H9 (cell line): ENCODE measurements around the gene BMP7. TPM values are rescaled to one million over a fixed set of nuclear protein-coding genes. Genes with fewer than 3 reads are reported as not detected.

ENCODE experiments used
- DNase-seq: peaks from one replicate; pipeline ENCODE4 v3.0.0-alpha.2; 2017
- H2AFZ ChIP-seq: one replicate; pipeline ENCODE4 v1.6.1; 2013; ENCODE audit warnings: mild to moderate bottlenecking, low read length, control low read depth, moderate library complexity
- H2AK5ac ChIP-seq: 2 replicates; pipeline ENCODE4 v1.6.1; 2013; ENCODE audit warnings: low read length, control low read depth, mixed read lengths; ENCODE audit not compliant: insufficient read length
- H2BK120ac ChIP-seq: one replicate; pipeline ENCODE4 v1.6.1; 2013; ENCODE audit warnings: low read depth, mild to moderate bottlenecking, low read length, control low read depth, inconsistent platforms; ENCODE audit not compliant: poor library complexity, severe bottlenecking
- H2BK12ac ChIP-seq: 2 replicates; pipeline ENCODE4 v1.6.1; 2013; ENCODE audit warnings: low read length, control low read depth, mixed read lengths, low read depth; ENCODE audit not compliant: insufficient read length
- H2BK15ac ChIP-seq: 2 replicates; pipeline ENCODE4 v1.6.1; 2013; ENCODE audit warnings: low read depth, low read length, control low read depth
- H2BK20ac ChIP-seq: one replicate; pipeline ENCODE4 v1.6.1; 2013; ENCODE audit warnings: low read depth, mild to moderate bottlenecking, low read length, control low read depth, inconsistent platforms; ENCODE audit not compliant: poor library complexity, severe bottlenecking
- H2BK5ac ChIP-seq: 2 replicates; pipeline ENCODE4 v1.6.1; 2013; ENCODE audit warnings: low read length, control low read depth, mixed read lengths; ENCODE audit not compliant: insufficient read length
- H3K14ac ChIP-seq: 2 replicates; pipeline ENCODE4 v1.6.1; 2013; ENCODE audit warnings: low read length, control low read depth; ENCODE audit not compliant: insufficient read depth
- H3K18ac ChIP-seq: 2 replicates; pipeline ENCODE4 v1.6.1; 2013; ENCODE audit warnings: low read depth, mild to moderate bottlenecking, mixed read lengths, low read length, control low read depth; ENCODE audit not compliant: insufficient read length
- H3K23ac ChIP-seq: 2 replicates; pipeline ENCODE4 v1.6.1; 2013; ENCODE audit warnings: low read length, control low read depth, mixed read lengths, low read depth; ENCODE audit not compliant: insufficient read length
- H3K23me2 ChIP-seq: 2 replicates; pipeline ENCODE4 v1.6.1; 2013; ENCODE audit warnings: low read depth, mild to moderate bottlenecking, mixed read lengths, low read length, control low read depth; ENCODE audit not compliant: insufficient read length, poor library complexity, severe bottlenecking
- H3K27ac ChIP-seq: 2 replicates; pipeline ENCODE4 v1.5.1; 2013; ENCODE audit warnings: low read length, control low read depth, mixed read lengths, low read depth; ENCODE audit not compliant: insufficient read length
- H3K27me3 ChIP-seq: 2 replicates; pipeline ENCODE4 v1.6.1; 2013; ENCODE audit warnings: low read length, control low read depth, inconsistent platforms; ENCODE audit not compliant: insufficient read depth
- H3K4ac ChIP-seq: 2 replicates; pipeline ENCODE4 v1.6.1; 2013; ENCODE audit warnings: low read depth, mild to moderate bottlenecking, control low read depth, inconsistent platforms, low read length, moderate library complexity
- H3K4me1 ChIP-seq: 2 replicates; pipeline ENCODE4 v1.6.1; 2013; ENCODE audit warnings: low read length, control low read depth, inconsistent platforms; ENCODE audit not compliant: insufficient read depth
- H3K4me2 ChIP-seq: 2 replicates; pipeline ENCODE4 v1.6.1; 2013; ENCODE audit warnings: low read length, control low read depth, mixed read lengths; ENCODE audit not compliant: insufficient read length, insufficient read depth
- H3K56ac ChIP-seq: 2 replicates; pipeline ENCODE4 v1.6.1; 2013; ENCODE audit warnings: low read depth, mild to moderate bottlenecking, mixed read lengths, low read length, control low read depth; ENCODE audit not compliant: insufficient read length
- H3K79me1 ChIP-seq: 2 replicates; pipeline ENCODE4 v1.6.1; 2013; ENCODE audit warnings: low read depth, mild to moderate bottlenecking, moderate library complexity, low read length, control low read depth, inconsistent platforms; ENCODE audit not compliant: insufficient read depth, poor library complexity, severe bottlenecking
- H3K79me2 ChIP-seq: 2 replicates; pipeline ENCODE4 v1.6.1; 2013; ENCODE audit warnings: low read length, control low read depth, inconsistent platforms; ENCODE audit not compliant: insufficient read depth
- H3K9ac ChIP-seq: 2 replicates; pipeline ENCODE4 v1.6.1; 2013; ENCODE audit warnings: low read length, control low read depth, mixed read lengths; ENCODE audit not compliant: insufficient read length; ENCODE audit errors: extremely low read depth
- H3K9me3 ChIP-seq: one replicate; pipeline ENCODE4 v1.6.1; 2013; ENCODE audit warnings: low read depth, low read length, inconsistent platforms; ENCODE audit not compliant: control insufficient read depth
- H3T11ph ChIP-seq: one replicate; pipeline ENCODE4 v1.6.1; 2013; ENCODE audit warnings: mild to moderate bottlenecking, low read length, control low read depth, inconsistent platforms
- H4K20me1 ChIP-seq: one replicate; pipeline ENCODE4 v1.6.1; 2013; ENCODE audit not compliant: control insufficient read depth, insufficient read length, insufficient read depth
- H4K5ac ChIP-seq: 2 replicates; pipeline ENCODE4 v1.6.1; 2013; ENCODE audit warnings: low read depth, mild to moderate bottlenecking, mixed read lengths, low read length, control low read depth; ENCODE audit not compliant: insufficient read length
- H4K8ac ChIP-seq: replicated peaks from 2 replicates; pipeline ENCODE4 v1.6.1; 2013; ENCODE audit warnings: low read length, control low read depth, mixed read lengths, low read depth; ENCODE audit not compliant: insufficient read length
- H4K91ac ChIP-seq: 2 replicates; pipeline ENCODE4 v1.6.1; 2013; ENCODE audit warnings: low read depth, mild to moderate bottlenecking, moderate library complexity, mixed read lengths, low read length, control low read depth; ENCODE audit not compliant: insufficient read length
- H3K27ac Mint-ChIP-seq, 3 experiments: 2 replicates in 2 of 3; 3 replicates in 1 of 3; pipeline ENCODE4 v1.8.0; 2020 to 2021; ENCODE audit warnings: mixed read lengths in 3 of 3, mild to moderate bottlenecking in 1 of 3, moderate library complexity in 1 of 3
- H3K27me3 Mint-ChIP-seq: 2 replicates; pipeline ENCODE4 v1.8.0; 2021; ENCODE audit warnings: low read depth, mild to moderate bottlenecking, moderate library complexity, mixed read lengths
- H3K36me3 Mint-ChIP-seq, 3 experiments: 2 replicates in 2 of 3; 3 replicates in 1 of 3; pipeline ENCODE4 v1.8.0; 2020 to 2021; ENCODE audit warnings: low read depth in 3 of 3, mixed read lengths in 3 of 3; ENCODE audit not compliant: insufficient read depth in 1 of 3
- H3K4me1 Mint-ChIP-seq, 2 experiments: 2 replicates each; pipeline ENCODE4 v1.8.0; 2020; ENCODE audit warnings: mixed read lengths in 2 of 2
- H3K4me3 Mint-ChIP-seq, 2 experiments: 2 replicates in 1 of 2; 3 replicates in 1 of 2; pipeline ENCODE4 v1.8.0; 2020 to 2021; ENCODE audit warnings: mild to moderate bottlenecking in 2 of 2, mixed read lengths in 2 of 2, moderate library complexity in 1 of 2
- H3K9me3 Mint-ChIP-seq, 2 experiments: 2 replicates in 1 of 2; 3 replicates in 1 of 2; pipeline ENCODE4 v1.8.0; 2020; ENCODE audit warnings: mild to moderate bottlenecking in 2 of 2, mixed read lengths in 2 of 2, moderate library complexity in 1 of 2
- WGBS: extraction: QIAGEN DNeasy Blood & Tissue Kit; methylation state at CpG from one replicate; pipeline ENCODE4 v1.1.7; 2013; ENCODE audit warnings: missing lambda C conversion rate, low lambda C conversion rate, mixed read lengths; ENCODE audit not compliant: insufficient read length; ENCODE audit errors: extremely low coverage; 5-methylcytosine and 5-hydroxymethylcytosine counted together
- total RNA-seq: library from RNA; stranded (reverse); gene quantifications from 2 replicates; pipeline ENCODE4 v1.2.1, GENCODE V29; 2021
- TF ChIP-seq, protein P1 (sequence below): fragments of 200-600 bp; sonication (generic); conservative IDR thresholded peaks from 3 replicates; pipeline ENCODE4 v1.8.0; 2021; ENCODE audit warnings: antibody characterized with exemption, mild to moderate bottlenecking

Gene BMP7
- total RNA-seq, 1 experiment from 2014 or later = 17.7 TPM

DNA sequence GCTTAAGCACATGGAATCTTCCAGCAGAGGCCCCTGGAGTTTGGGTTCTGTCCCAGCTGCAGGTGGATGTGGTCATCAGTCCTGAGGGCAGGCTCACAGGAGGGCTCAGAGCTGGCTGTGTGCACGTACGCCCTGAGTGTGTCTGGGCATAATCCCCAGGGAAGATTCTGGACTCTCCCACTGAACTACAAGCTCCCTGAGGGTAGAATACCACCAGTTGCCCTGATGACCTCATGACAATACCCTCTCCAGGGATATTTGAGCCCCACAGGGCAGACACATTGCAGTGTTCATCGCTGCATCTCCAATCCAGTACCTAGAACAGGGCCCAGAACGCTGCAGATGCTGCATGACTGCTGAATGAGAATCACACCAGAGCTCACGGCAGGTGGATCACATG, 92.5 kb downstream of the BMP7 start:
- H3K27me3 Mint-ChIP-seq = no peaks in the 10 kb centered on the region; the same call in 1 of the 2 replicates
- no peak overlapping the region for H3K18ac ChIP-seq
- TF ChIP-seq, protein P1, sequence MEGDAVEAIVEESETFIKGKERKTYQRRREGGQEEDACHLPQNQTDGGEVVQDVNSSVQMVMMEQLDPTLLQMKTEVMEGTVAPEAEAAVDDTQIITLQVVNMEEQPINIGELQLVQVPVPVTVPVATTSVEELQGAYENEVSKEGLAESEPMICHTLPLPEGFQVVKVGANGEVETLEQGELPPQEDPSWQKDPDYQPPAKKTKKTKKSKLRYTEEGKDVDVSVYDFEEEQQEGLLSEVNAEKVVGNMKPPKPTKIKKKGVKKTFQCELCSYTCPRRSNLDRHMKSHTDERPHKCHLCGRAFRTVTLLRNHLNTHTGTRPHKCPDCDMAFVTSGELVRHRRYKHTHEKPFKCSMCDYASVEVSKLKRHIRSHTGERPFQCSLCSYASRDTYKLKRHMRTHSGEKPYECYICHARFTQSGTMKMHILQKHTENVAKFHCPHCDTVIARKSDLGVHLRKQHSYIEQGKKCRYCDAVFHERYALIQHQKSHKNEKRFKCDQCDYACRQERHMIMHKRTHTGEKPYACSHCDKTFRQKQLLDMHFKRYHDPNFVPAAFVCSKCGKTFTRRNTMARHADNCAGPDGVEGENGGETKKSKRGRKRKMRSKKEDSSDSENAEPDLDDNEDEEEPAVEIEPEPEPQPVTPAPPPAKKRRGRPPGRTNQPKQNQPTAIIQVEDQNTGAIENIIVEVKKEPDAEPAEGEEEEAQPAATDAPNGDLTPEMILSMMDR = no peak
- H3K27ac ChIP-seq = no peak overlapping the region
- no peaks in the 10 kb centered on the region for H3K79me2 ChIP-seq
- peaks cover 4 to 17% (median 15%) of the 10 kb centered on the region in 3 experiments for H3K36me3 Mint-ChIP-seq
- H3K27ac Mint-ChIP-seq = no peak overlapping the region; a peak in 1 of 7 replicates
- H3K14ac ChIP-seq = no peak overlapping the region
- no peak overlapping the region for H4K5ac ChIP-seq
- no peaks in the 10 kb centered on the region for H3K27me3 ChIP-seq
- H3T11ph ChIP-seq = no peak overlapping the region
- H2AFZ ChIP-seq = no peak overlapping the region
- no peak overlapping the region for H3K4me2 ChIP-seq
- H3K4ac ChIP-seq = no peak overlapping the region
- H3K23me2 ChIP-seq = no peaks in the 10 kb centered on the region
- H4K8ac ChIP-seq = no peak overlapping the region
- no peak overlapping the region for H2BK5ac ChIP-seq
- no peak overlapping the region for H2BK120ac ChIP-seq
- no peak overlapping the region for H2BK12ac ChIP-seq
- no peaks in the 10 kb centered on the region for H3K79me1 ChIP-seq
- no peaks in the 10 kb centered on the region; a peak in 1 of 5 replicates for H3K9me3 Mint-ChIP-seq
- no peak overlapping the region for H3K4me3 Mint-ChIP-seq
- no peak overlapping the region for H2BK15ac ChIP-seq
- no peak overlapping the region for H2AK5ac ChIP-seq
- no peak overlapping the region for H3K56ac ChIP-seq
- H2BK20ac ChIP-seq = no peak overlapping the region
- DNase-seq = no peak
- H3K9ac ChIP-seq = no peak overlapping the region
- peaks cover 13 to 18% of the 10 kb centered on the region in 2 experiments for H3K4me1 Mint-ChIP-seq
- no peak overlapping the region for H4K91ac ChIP-seq
- no peaks in the 10 kb centered on the region; the same call in 1 of the 2 replicates for H3K4me1 ChIP-seq
- no peaks in the 10 kb centered on the region for H3K9me3 ChIP-seq
- no peak overlapping the region for H3K23ac ChIP-seq
- no peaks in the 10 kb centered on the region for H4K20me1 ChIP-seq
- WGBS = no CpG with 5 or more reads among the region's 5 CpGs
